Natural killer cell (primary cell): Measurements from ENCODE around the gene CSNK2A2. TPM values are rescaled to one million over a fixed set of nuclear protein-coding genes. Genes with fewer than 3 reads are reported as not detected.

ENCODE experiments used
- ATAC-seq, 3 donors: fragments of 150-1000 bp in 2 of 3; fragments of 200-7000 bp in 1 of 3; cut with Tn5 transposase; 1 replicate in 1 of 3; 2 replicates in 2 of 3; pipeline ENCODE4 v1.10.0; 2021; ENCODE audit warnings: mild to moderate bottlenecking in 2 of 3, moderate library complexity in 2 of 3
- DNase-seq, 2 donors: peaks; one replicate each; pipeline versions ENCODE4 v3.0.0 to v3.0.0-alpha.2; 2013 to 2021; ENCODE audit warnings: mixed read lengths in 1 of 2
- H3K27ac ChIP-seq: one replicate; pipeline ENCODE4 v1.5.1; 2013; ENCODE audit warnings: mild to moderate bottlenecking, low read length
- H3K27me3 ChIP-seq: one replicate; pipeline ENCODE4 v1.6.1; 2013; ENCODE audit warnings: low read length; ENCODE audit not compliant: control insufficient read depth, insufficient read depth
- H3K36me3 ChIP-seq: one replicate; pipeline ENCODE4 v1.6.1; 2013; ENCODE audit warnings: low read length; ENCODE audit not compliant: control insufficient read depth, insufficient read depth
- H3K4me1 ChIP-seq: one replicate; pipeline ENCODE4 v1.6.1; 2013; ENCODE audit warnings: low read length; ENCODE audit not compliant: control insufficient read depth, insufficient read depth
- H3K4me3 ChIP-seq: one replicate; pipeline ENCODE4 v1.5.1; 2013; ENCODE audit warnings: low read length
- H3K9me3 ChIP-seq: one replicate; pipeline ENCODE4 v1.6.1; 2013; ENCODE audit warnings: low read length; ENCODE audit not compliant: control insufficient read depth, insufficient read depth
- H3K27ac Mint-ChIP-seq, 2 donors: one replicate each; pipeline ENCODE4 v1.8.0; 2022; ENCODE audit warnings: mild to moderate bottlenecking in 2 of 2, mixed read lengths in 2 of 2, moderate library complexity in 1 of 2
- H3K27me3 Mint-ChIP-seq, 2 donors: one replicate each; pipeline ENCODE4 v1.8.0; 2022; ENCODE audit warnings: low read depth in 2 of 2, mixed read lengths in 2 of 2
- H3K36me3 Mint-ChIP-seq: one replicate; pipeline ENCODE4 v1.8.0; 2022; ENCODE audit warnings: mixed read lengths
- H3K4me1 Mint-ChIP-seq, 2 donors: one replicate each; pipeline ENCODE4 v1.8.0; 2022; ENCODE audit warnings: mixed read lengths in 2 of 2
- H3K4me3 Mint-ChIP-seq: one replicate; pipeline ENCODE4 v1.8.0; 2022; ENCODE audit warnings: mild to moderate bottlenecking, moderate library complexity, mixed read lengths
- H3K9me3 Mint-ChIP-seq, 2 donors: one replicate each; pipeline ENCODE4 v1.8.0; 2022; ENCODE audit warnings: mixed read lengths in 2 of 2
- CTCF ChIP-seq: fragments of 200-600 bp; IDR thresholded peaks from one replicate; pipeline ENCODE4 v1.8.0; 2022; ENCODE audit warnings: antibody characterized with exemption
- WGBS: methylation state at CpG from one replicate; pipeline ENCODE4 v1.1.7; 2013; ENCODE audit warnings: missing lambda C conversion rate; ENCODE audit not compliant: insufficient coverage; 5-methylcytosine and 5-hydroxymethylcytosine counted together
- intact Hi-C: fragments of 100-400 bp; cut with micrococcal nuclease; formaldehyde crosslinking; loops from one replicate; pipeline ENCODE4 v1.14.2; 2022
- total RNA-seq, 4 donors: library from RNA; stranded (reverse); fragments of 120-200 nt in 1 of 4; gene quantifications; one replicate each; pipeline versions ENCODE4 v1.2.3 to v1.2.4, GENCODE V29; 2013 to 2022

The CSNK2A2 gene
- total RNA-seq, 3 donors from 2014 or later (not counting 1 experiment from before 2014, with no cell fraction given): 53.2 to 61.1 (median 59.9) TPM

DNA sequence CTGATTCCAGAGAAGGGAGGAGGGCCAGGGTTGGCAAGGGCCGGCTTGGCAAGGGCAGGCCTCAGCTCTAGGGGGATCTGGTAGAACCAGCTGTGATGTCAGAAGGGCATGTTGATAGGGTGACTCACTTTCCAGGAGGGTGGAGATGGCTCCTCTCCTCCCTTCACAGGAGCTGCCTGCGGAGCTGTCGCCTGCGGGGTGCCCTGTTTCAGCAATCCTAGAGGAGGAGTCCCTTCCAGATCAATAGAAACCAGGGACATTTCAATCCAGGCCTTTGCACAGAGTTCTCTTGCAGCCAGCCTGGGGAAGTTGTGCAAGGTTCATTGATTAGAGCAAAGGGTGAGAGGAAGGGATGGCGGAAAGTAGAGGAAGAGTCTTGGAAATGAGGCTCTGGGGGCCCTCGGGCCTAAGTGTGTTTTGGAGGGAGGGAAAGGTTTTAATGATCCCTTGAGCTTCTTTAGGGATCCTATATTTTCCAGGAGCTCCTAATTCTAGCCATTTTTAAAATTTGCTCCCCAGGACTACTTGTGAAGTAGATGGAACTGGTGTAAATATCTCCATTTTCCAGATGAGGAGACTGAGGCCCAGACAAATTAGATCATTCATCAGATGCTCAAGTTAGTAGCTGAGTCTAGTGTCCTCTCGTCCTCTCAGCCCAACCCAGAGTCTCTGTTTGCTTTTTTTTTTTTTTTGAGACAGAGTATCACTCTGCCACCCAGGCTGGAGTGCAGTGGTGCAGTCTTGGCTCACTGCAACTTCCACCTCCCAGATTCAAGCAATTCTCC is 24.8 kb upstream of the CSNK2A2 start:
- WGBS: 88% methylated on average over 7 of the region's 7 CpGs
- no peak for TF ChIP-seq CTCF
- H3K36me3 Mint-ChIP-seq: no peaks in the 10 kb centered on the region
- intact Hi-C loops: no loop called here
- H3K36me3 ChIP-seq: no peaks in the 10 kb centered on the region
- no peaks in the 10 kb centered on the region for H3K9me3 ChIP-seq
- H3K4me3 Mint-ChIP-seq: no peak overlapping the region
- H3K27me3 ChIP-seq: no peaks in the 10 kb centered on the region
- H3K4me3 ChIP-seq: no peak overlapping the region
- DNase-seq: no peak
- H3K27ac Mint-ChIP-seq: no peak overlapping the region
- no peaks in the 10 kb centered on the region for H3K4me1 Mint-ChIP-seq
- H3K4me1 ChIP-seq: no peaks in the 10 kb centered on the region
- H3K9me3 Mint-ChIP-seq: no peaks in the 10 kb centered on the region
- H3K27ac ChIP-seq: no peak overlapping the region
- no peak for ATAC-seq
- H3K27me3 Mint-ChIP-seq: peaks cover 24 to 54% of the 10 kb centered on the region in 2 donors

DNA sequence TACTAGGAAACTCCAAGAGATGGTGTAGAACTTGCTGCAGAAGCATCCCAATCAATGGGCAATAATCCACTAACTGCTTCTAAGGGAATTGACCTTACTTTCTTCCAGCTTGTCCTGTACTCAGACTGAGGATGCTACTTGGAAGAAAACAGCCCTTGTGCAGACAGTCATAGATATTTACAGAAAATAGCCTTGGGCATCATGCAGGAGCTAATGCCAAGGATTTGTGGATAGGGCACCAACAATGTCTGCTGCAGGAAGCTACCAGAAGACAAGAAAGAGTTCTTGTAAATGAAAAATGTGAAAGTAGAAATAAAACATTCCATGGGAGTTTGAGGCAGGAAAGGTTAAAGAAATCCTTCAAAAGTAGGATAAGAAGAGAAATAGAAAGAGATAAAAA is 21.5 kb upstream of the CSNK2A2 start:
- ATAC-seq (no peak), DNase-seq (no peak)
- Histone ChIP-seq H3K27me3 (no peaks in the 10 kb centered on the region), H3K4me1 (no peaks in the 10 kb centered on the region), H3K4me3 (no peak overlapping the region), H3K9me3 (no peaks in the 10 kb centered on the region), H3K27ac (no peak overlapping the region), H3K36me3 (no peaks in the 10 kb centered on the region)
- Mint-ChIP-seq H3K27ac (no peak overlapping the region), H3K36me3 (no peaks in the 10 kb centered on the region), H3K9me3 (no peaks in the 10 kb centered on the region), H3K4me3 (no peak overlapping the region), H3K27me3 (peaks cover 23 to 63% of the 10 kb centered on the region in 2 donors), H3K4me1 (no peaks in the 10 kb centered on the region)
- no peak for TF ChIP-seq CTCF
- intact Hi-C loops: no loop called here

- Mint-ChIP-seq H3K27me3 (peaks cover 23 to 63% of the 10 kb centered on the region in 2 donors), H3K4me3 (no peak overlapping the region), H3K9me3 (no peaks in the 10 kb centered on the region), H3K4me1 (no peaks in the 10 kb centered on the region), H3K36me3 (no peaks in the 10 kb centered on the region), H3K27ac (no peak overlapping the region)
- no peaks in the 10 kb centered on the region for H3K9me3 ChIP-seq
- DNase-seq: no peak
- no peak overlapping the region for H3K27ac ChIP-seq
- no peak for ATAC-seq
- no peaks in the 10 kb centered on the region for H3K36me3 ChIP-seq
- no peaks in the 10 kb centered on the region for H3K4me1 ChIP-seq
- TF ChIP-seq CTCF: no peak
- no peak overlapping the region for H3K4me3 ChIP-seq
- no peaks in the 10 kb centered on the region for H3K27me3 ChIP-seq
- intact Hi-C loops: no loop called here
- WGBS: 68% methylated on average over 3 of the region's 3 CpGs
Observed at GRCh38 chr16:58218786-58219185, 20.9 kb upstream of the CSNK2A2 start.
